ENCODE measurements around the gene CRADD.

- no peak for TF ChIP-seq USF2 (IDR thresholded peaks at IDR 0.05; ENCODE audit: low read depth, low read length)
- no peak for TF ChIP-seq RAD21 (IDR thresholded peaks at IDR 0.05; ENCODE audit: low read length)
Observed at GRCh38 chr12:93868771-93869170, 191.6 kb downstream of the CRADD start.

Data from IMR-90 (cell line).